Activated CD8-positive, alpha-beta memory T cell treated with anti-CD3 and anti-CD28 coated beads, Interleukin-2, amount 50 U/mL, for 1 hour (primary cell): ENCODE measurements around the gene ATL3.
"Not testable (repeated sequence)": the region's sequence is repeated elsewhere in the genome, so short reads cannot be mapped to it uniquely, and the experiment has no call there.

Experiments used
- DNase-seq: peaks from one replicate; pipeline ENCODE4 v3.0.0-alpha.2; 2020; ENCODE audit errors: extremely low read depth

ATL3 gene

DNA sequence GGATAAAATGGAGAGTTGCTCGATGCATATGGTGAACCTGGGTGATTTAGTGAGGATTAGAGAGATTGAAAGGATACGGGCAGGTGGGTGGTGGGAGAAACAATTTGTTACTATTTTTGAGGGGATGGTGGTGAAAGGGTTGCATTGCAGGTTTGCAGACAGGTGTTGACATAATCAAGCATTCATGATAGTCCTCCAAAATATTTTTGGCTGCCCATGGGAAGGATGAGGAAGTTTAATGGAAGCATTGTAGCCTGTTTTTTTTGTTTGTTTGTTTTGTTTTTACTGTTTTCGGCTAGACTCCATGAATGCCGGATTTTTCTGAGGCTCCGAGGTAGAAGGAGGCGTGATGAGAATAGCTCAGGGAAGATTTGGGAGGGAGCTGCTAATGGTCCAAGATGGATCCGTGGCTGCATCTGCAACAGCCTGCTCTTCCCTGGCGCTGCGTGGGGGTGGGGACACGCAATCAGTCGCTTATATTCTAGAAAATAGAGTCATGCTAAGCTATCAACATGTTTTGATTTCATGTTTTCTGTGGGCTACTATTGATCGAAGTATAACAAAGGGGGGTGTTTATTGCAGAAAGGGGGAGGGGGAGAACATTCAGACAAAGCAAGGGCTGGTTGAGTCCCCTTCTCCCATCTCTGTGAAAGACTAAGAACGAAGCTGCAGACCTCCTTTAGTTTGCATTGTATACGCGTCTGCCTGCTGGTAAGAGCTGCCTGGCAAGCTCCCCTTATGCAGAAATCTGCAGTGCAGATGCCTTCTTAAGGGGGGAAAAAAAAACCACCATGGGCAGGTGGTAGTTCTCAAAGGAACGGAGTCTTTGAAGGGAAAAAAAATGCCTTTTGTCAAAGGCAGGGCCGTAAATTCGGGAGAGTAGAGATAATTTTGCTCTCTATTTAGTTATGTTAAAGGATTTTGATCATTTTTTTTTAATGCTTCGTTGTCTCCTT lies 11.2 kb upstream of the ATL3 start:
- DNase-seq: no peak

DNA sequence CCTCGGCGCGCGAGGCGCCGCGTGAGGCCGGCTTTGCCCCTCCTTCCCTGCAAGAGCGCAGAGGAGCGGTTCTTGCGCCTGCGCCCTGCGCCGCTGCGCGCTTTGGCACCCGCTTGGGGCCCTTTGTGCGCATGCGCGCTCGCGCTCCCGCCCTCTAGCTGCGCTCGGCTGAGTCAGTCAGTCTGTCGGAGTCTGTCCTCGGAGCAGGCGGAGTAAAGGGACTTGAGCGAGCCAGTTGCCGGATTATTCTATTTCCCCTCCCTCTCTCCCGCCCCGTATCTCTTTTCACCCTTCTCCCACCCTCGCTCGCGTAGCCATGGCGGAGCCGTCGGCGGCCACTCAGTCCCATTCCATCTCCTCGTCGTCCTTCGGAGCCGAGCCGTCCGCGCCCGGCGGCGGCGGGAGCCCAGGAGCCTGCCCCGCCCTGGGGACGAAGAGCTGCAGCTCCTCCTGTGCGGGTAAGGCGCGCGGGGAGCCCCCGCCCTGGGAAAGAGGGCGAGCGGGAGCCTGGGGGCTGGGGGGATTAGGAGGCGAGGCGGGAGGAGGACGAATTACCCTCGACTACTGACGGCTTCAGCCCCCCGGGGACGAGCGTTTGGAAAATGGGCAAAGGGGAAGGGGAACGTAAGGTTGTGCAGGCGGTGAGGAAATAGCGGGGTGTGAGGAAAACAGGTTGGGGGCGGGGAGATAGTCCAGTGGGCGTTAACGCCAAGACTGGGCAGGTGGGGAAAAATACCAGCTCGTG lies 10.3 kb upstream of the ATL3 start, which contains the start of gene RTN3:
Gene RTN3, plus strand, starts transcription at position 180 of the 745 bp plus-strand sequence. Its CDS starts 137 bp downstream, at position 317.
- peak; percentile 94 for DNase-seq

DNA sequence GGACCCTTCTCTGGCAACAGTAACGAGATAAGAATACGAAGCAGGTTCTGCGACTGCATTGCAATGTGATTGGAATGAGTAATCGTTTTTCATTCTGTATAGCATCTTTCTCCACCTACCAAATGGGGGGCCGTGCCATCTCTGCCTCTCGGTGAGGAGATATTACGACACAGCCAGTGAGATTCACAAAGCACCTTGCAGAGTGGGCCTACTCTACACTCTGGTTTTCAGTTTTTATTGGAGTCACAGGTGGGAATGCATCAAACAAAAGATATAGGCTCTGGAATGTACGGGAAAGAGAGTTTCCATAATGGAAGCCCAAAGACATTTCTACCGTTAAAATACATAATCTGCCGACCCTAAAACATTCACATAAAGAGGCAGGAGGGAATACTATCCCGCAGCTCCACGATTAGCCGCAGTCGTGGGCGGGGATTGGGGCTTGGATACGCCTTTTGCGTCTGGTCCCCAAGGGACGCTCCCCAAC lies 9.7 kb upstream of the ATL3 start:
- DNase-seq: no peak

DNA sequence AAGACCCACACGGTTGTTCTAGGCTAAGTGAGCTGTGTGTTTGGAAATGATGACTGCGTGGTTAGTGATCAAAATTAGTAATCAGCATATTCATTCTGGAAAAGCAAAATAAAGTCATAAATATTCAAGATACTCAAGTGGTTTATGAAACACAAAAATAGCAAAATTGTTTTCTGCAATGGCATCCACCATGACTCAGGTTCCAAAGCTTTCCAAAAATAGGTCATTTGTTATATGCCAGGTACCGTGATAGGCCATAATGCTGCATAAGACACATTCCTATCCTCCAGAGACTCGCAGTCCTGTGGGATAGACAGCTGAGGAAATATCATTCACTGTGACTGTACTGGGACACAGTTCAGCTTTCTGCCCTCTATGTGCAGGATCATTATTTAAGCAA lies 2.4 kb upstream of the ATL3 start:
- no peak for DNase-seq

DNA sequence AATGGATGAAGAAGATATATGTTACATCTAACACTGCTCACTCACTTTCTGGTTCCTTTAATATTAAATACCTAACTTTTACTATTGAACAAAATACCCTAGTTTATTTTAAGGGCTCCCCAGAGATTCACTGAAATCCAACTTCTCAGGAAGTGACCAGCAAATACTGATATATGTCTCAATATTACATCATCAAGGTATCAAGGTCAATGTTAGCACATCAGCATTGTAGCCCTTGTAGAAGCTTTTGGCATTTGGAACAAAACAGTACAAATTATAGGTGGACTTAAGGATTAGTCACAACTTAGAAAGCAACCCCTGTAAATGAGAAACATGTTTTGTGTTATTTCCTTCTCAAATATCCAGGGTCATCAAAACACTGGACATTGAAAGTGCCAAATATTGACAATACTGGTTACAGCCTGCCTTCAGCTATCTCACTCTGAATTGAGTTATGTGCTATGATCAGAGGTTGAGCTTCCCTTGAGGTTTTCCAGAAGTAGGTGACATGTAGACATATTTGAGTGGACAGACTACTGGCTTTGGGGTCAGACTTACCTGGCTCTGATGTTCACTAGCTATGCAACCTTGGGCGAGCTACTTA lies 1.9 kb upstream of the ATL3 start:
- DNase-seq: no peak

DNA sequence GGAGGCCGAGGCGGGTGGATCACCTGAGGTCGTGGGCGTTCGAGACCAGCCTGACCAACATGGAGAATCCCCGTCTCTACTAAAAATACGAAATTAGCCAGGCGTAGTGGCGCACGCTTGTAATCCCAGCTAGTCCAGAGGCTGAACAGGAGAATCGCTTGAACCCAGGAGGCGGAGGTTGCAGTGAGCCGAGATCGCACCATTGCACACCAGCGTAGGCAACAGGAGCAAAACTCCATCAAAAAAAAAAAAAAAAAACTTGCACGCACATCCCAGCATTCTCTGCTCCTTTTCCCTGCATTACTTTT lies 934 bp upstream of the ATL3 start:
- DNase-seq: no peak

DNA sequence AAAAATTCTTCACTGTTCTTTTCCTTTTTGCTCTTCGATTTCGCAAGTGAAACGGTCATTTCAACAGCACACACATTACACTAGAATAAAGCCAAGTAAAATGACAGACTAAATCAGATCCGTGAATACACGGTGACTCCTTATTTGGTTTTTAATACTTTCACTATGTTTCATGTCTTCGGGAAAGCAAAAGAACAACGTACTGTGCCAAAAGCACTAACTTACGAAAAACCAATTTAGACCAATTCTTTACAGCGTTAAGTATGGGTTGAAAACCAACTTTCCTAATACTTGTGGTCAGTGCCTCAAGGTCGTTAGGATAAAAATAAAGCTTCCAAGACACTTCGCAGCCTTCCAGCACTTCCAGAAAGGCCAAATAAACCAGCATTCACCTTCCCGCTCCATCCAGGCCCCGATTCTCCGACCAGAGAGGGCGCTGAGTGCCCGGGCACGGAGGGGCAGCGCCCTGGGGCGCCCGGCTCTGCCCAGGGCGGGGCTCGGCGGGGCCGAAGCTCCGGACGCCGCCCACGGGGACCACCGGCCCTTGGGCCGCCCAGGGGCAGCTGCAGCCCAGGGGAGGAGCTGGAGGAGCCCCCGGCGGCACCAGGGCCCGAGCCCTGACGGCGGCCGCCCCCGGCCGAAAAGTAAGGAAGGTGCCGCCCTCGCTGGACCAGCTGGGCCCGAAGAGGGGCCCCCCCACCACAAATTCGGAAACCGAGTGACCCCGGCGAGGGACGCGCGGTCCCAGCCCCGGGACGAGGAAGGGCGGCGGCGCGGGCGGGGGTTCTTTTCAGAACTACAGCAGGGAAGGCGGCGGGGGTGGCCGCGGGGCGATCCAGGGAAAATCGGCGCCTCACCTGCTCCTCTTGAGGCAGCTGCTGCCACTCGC lies 499 bp downstream of the ATL3 start:
- no peak for DNase-seq

DNA sequence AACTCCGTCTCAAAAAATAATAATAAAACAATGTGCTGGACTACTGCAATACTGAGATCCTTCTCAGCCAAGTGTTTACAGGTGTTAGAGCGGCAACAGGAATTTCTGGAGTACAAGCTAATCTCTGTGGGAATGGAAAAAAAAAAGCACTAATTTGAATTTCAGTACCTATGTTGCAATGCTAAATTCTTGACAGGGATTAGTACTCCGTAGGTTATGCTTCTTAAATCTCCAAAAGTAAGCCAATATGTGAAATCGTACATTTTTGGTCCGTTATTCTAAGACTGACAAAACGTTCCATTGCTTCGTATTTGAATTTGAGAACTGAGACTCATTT lies 1.1 kb downstream of the ATL3 start:
- DNase-seq: no peak

DNA sequence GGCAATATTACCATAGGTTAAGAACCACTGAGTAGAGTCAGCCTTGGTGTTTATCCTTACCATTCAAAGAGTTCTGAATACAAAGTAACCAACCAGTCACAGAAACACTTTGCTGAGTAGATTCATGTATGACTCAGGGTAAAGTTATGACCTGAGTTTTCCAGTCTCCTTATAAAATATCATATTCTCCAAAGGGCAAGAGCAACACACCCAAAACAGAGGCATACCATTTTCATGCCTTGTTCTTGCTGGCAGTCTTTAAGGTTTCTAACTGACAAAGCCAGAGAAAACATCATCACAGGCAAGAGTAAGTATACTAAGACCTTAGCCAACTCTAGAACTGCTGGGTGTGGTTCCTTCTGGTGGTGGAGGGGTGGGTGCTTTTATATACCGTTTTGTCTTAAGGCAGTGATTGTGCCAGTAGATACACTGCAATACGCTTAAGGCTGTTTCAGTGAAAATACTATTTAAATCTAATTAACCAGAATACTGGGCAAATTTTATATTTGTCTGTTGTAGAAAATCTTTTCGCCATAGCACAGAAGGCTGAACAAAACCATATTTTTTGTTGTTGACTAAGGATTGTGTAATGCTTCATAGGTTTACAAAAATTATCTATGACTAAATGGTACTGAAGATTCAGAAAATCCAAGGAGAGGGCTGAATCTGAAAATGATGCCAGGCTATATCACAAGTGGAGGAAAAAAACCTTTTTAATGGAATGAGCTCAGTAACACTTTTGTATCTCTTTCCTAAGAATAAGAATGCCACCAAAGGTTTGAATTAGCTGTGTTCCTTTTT lies 3.0 kb downstream of the ATL3 start:
- DNase-seq: no peak

DNA sequence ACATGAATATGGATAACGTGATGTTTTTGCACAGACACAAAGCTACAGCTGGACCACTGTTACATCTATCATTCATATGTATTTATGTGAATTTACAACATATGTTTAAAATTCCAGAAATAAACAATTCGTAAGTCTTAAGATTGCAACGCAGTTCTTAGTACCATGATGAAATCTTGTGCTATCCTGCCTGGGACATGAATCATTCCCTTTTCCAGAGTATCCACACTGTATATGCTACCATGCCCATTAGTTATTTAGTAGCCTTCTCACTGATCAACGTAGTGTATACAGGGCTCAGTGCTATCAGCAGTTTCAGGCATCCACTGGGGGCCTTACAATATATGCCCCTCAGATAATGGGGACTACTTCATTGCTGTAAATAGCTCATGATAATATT lies 4.3 kb downstream of the ATL3 start:
- no peak for DNase-seq

DNA sequence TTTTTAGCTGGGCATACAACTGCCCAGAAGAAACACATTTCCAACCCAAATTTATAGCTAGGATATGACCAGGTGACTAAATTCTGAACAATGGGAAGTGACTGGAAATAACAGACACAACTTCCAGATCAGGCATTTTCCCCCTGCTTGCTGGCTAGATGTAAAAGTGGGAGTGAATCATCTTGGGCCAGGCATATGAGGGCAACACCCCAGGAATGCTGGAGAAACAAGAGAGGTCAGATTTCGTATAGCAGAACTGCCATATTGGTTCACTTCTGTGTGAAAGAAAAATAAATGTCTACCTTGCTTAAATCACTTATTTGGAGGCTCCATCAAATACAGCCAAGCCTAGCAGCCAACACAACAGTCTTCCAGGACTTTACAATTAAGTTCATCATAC lies 7.4 kb downstream of the ATL3 start:
- DNase-seq: no peak

DNA sequence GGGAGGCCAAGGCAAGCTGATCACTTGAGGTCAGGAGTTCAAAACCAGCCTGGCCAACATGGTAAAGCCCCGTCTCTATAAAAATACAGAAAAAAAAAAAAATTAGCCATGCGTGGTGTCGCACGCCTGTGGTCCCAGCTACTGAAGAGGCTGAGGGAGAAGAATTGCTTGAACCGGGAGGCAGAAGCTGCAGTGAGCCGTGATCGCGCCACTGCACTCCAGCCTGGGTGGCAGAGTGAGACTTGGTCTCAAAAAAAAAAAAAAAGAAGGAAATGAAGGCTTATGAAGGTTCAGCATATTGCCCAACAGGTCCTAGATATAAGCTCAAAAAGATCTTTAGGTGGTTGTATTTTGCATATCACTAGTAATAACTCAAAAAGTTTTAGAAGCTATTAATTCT lies 10.2 kb downstream of the ATL3 start:
- no peak for DNase-seq

DNA sequence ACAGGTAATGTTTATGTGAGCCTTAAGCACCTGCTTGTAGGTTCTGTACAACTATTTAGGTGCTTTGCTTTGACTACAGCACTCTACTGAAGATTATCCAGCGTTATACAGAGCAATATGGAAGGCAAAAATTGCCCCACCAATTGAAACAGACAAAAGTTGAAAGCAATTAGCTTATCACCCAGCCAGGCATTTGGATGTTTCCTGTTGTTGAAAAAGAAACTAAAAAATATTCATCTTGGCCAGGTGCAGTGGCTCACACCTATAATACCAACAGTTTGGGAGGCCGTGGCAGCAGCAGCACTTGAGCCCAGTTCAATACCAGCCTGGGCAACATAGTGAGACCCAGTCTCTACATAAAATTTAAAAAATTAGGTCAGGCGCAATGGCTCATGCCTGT lies 18.5 kb downstream of the ATL3 start:
- no peak for DNase-seq

DNA sequence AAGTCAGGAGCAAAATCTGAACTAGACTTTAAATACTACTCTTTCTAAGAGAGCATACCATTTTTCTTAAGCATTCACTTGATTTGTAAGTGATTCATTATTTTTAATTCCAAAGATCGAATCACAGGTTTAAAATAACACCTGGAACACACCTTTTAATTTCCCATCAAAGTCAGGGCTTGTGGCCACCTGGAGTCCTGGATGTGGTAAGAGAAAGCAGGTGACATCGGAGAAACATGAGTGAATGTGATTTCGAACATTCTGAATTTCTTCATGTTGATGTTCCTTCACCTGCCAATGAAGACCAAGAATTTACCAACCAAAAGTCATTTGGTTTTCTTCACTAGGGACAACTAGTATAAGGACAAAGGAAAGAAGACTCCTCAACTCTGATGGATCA lies 28.0 kb downstream of the ATL3 start:
- DNase-seq: no peak

DNA sequence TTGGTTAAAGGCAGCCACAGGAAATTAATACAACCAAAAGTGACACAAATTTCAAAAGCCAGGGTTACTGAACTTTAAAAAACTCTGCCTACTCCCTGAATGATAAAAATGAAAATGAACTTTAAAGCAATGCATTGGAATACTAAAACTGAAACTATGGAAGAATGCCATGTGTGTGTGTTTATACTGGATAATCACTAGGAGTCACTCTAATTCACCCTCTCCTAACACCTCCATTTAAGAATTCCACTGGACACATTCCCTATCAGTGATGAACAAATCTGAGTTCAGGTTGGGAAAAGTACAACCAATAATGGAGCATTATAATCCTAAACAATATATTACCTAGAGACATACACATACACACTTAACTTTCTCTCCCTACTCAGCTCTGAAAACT lies 29.4 kb downstream of the ATL3 start:
- DNase-seq: no peak

DNA sequence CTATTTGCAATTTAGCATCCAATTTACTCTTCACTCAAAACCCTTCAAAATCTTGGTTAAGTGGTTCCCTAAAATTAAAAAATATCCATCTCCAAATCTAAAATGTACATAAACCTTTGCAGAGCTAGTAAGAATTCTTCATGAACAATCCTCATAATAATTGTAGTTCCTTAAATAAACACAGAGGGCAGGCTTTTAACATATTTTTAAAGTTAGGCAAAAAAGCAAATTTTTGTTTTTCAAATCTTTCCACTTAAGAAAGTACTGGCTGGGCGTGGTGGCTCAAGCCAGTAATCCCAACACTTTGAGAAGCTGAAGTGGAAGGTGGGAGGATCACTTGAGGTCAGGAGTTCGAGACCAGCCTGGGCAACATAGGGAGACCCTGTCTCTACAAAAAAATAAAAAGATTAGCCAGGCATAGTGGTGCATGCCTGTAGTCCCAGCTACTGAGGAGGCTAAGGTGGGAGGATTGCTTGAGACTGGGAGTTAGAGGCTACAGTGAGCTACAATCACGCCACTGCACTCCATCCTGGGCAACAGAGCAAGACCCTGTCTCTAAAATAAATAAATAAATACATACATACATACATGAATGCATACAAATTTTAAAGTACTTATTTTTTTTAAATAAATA lies 31.9 kb downstream of the ATL3 start:
- no peak for DNase-seq

DNA sequence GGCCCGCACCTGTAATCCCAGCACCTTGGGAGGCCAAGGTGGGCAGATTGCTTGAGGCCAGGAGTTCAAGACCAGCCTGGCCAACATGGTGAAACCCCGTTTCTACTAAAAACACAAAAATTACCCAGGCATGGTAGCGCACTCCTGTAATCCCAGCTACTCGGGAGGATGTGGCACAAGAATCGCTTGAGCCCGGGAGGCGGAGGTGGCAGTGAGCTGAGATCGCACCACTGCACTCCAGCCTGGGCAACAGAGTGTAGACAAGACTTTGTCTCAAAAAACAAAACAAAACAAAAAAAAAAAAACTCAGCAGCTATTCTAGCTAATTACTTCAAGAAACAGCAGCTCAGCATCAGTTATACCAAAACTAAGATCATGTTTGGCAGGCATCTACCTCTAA lies 32.7 kb downstream of the ATL3 start:
- DNase-seq: not testable (repeated sequence)

DNA sequence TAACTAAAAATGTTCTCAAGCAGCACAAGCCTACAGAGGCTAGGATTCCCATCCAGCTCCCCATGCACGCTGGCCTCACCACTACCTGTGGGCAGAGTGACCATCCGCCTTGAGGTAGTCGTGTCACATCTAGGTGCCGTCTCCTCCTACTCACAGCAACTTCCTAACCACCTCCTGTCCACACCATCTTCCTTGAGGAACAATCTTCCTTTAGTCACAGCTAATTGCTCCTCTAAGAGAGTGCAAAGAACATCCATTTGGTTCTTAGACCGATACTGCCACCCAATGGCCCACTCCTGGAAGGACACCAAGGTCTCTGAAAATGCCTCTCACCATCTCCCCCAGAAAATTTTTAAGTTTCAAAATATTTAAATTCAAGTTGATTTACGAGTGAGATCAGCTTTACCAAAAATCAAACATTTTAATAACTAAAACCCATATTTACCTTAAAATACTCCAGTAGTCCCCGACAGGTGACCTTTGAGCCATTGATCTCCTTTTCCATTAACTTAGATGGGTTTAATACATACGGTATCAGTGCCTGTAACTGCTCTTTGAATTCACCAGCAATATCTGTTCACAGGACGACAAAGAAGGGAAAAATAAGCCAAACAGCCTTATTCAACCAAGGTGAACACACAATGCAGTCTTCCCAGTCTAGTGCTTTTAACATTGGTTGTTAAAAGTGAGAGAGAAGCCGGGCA lies 35.3 kb downstream of the ATL3 start:
- DNase-seq: peak; percentile 44

DNA sequence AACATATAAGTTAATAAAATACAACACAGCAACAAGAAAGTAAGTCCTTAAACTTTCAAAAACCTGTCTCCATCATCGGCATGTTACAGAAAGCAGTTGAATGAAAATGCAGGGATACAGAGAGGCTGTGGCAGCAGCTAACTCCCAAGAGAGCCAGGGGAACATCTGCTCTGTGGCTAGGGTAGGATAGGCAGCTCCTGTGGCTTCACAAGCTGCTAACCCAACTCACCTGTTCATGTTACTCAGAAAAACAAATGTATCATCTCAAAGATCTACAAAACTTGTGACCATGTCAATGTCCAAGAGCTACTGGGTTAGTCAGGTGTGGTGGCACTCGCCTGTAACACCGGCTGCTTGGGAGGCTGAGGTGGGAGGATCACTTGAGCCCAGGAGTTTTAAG lies 41.8 kb downstream of the ATL3 start:
- DNase-seq: no peak
